SIG-M5 treated with dmso at 0.1 percent for 504 hours (cell line): ENCODE results near the gene HSDL2.
A peak's percentile ranks its signal among the peaks of the same experiment; 100 is the strongest.
"Not testable (repeated sequence)": the region's sequence is repeated elsewhere in the genome, so short reads cannot be mapped to it uniquely, and the experiment has no call there.

ENCODE experiments used
- DNase-seq: peaks from one replicate; lab custom pipeline; 2025; ENCODE audit not compliant: unreplicated experiment; lab: John Stamatoyannopoulos, UW

HSDL2 gene

GRCh38 chr9:112494153-112494552 is 114.2 kb downstream of the HSDL2 start:
- no peak for DNase-seq

GRCh38 chr9:112495614-112496013 is 115.7 kb downstream of the HSDL2 start:
- peak; percentile 13 for DNase-seq

GRCh38 chr9:112496074-112496722 is 116.3 kb downstream of the HSDL2 start:
- peak; percentile 93 for DNase-seq

- DNase-seq, result no peak
Observed at GRCh38 chr9:112500842-112501241, 120.9 kb downstream of the HSDL2 start.

- no peak for DNase-seq
Observed at GRCh38 chr9:112501287-112501686, 121.4 kb downstream of the HSDL2 start.

GRCh38 chr9:112502175-112502946 is 122.5 kb downstream of the HSDL2 start:
- no peak for DNase-seq

- no peak for DNase-seq
Observed at GRCh38 chr9:112503170-112503569, 123.3 kb downstream of the HSDL2 start.

- DNase-seq, result no peak
Observed at GRCh38 chr9:112505086-112505485, 125.2 kb downstream of the HSDL2 start.

GRCh38 chr9:112505607-112506006 is 125.7 kb downstream of the HSDL2 start:
- DNase-seq, result no peak

- DNase-seq, result no peak
Observed at GRCh38 chr9:112506571-112506970, 126.7 kb downstream of the HSDL2 start.

GRCh38 chr9:112507001-112507680 is 127.2 kb downstream of the HSDL2 start:
- DNase-seq, result no peak

- DNase-seq, result no peak
Observed at GRCh38 chr9:112508377-112508776, 128.5 kb downstream of the HSDL2 start.

- DNase-seq, result not testable (repeated sequence)
Observed at GRCh38 chr9:112512377-112512776, 132.5 kb downstream of the HSDL2 start.

GRCh38 chr9:112516769-112517168 is 136.9 kb downstream of the HSDL2 start:
- no peak for DNase-seq

GRCh38 chr9:112520069-112520468 is 140.2 kb downstream of the HSDL2 start:
- no peak for DNase-seq

GRCh38 chr9:112520656-112521055 is 140.7 kb downstream of the HSDL2 start:
- no peak for DNase-seq
